Muscle of back (tissue), 11 donors: Measurements from ENCODE around the gene PRMT1. TPM values are rescaled to one million over a fixed set of nuclear protein-coding genes. Genes with fewer than 3 reads are reported as not detected.

ENCODE experiments used
- DNase-seq, 3 donors: peaks; one replicate each; pipeline versions ENCODE4 v3.0.0 to v3.0.0-alpha.2; 2013
- polyA plus RNA-seq, 10 donors: library from polyadenylated mRNA; unstranded; fragments of 120-200 nt; gene quantifications; one replicate each; pipeline ENCODE4 v1.2.1, GENCODE V29; 2013; ENCODE audit not compliant: insufficient read length in 10 of 10

The PRMT1 gene
- polyA plus RNA-seq, 10 donors = 169 to 194 (median 184) TPM

DNA sequence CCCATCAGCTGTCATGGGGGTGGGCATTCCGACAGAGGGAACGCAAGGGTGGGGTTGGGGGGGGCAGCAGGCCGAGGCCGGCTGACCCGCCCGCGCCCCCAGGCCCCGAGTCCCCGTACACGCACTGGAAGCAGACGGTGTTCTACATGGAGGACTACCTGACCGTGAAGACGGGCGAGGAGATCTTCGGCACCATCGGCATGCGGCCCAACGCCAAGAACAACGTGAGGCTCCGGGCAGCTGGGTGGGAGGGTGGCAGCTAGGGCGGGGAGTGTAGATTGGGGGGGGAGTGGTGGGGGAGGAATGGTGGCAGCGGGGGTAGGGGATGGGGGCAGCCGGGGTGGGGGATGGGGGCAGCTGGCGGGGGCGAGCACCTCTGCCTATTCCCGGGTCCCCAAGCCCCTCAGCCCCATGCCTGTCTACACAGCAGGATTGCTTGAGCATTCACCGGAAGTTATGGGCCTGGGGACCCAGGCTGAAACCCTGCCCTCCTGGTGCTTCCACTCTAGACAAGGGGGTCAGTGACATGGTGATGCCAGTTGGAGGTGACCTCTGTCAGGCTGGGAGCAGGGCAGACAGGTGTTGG, 9.5 kb downstream of the PRMT1 start:
- no peak for DNase-seq

- no peak for DNase-seq
Observed at GRCh38 chr19:49687150-49687549, 10.1 kb downstream of the PRMT1 start.

DNA sequence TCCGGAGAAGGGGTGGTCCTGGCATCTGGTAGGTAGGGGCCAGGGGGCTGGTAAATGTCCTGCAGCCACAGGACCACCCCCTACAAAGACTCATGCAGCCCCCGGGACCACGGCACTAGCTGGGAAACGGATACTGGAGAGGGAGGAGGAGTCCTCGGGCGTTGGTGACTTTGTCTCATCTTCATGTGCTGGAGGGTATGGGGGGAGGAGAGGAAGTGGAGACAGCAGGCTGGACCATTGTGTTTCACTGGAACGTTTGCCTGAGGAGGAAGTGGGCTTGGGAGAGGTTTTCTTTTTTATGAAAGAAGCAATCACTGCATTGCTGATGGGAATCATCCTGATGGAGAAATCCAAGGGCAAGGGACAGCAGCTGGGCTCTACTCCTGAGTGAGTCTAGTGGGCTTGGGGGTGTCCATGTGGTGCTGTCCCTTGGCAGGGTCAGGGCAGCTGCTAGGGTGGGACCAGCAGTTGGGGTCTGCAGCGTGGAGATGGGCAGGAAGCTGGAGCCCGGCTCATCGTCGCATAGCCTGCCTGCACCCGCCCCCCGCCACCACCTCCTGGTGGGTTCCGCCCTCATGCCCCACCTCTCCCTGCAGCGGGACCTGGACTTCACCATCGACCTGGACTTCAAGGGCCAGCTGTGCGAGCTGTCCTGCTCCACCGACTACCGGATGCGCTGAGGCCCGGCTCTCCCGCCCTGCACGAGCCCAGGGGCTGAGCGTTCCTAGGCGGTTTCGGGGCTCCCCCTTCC, 10.7 kb downstream of the PRMT1 start:
- DNase-seq = peak in 1 of 3 donors; percentile 45

DNA sequence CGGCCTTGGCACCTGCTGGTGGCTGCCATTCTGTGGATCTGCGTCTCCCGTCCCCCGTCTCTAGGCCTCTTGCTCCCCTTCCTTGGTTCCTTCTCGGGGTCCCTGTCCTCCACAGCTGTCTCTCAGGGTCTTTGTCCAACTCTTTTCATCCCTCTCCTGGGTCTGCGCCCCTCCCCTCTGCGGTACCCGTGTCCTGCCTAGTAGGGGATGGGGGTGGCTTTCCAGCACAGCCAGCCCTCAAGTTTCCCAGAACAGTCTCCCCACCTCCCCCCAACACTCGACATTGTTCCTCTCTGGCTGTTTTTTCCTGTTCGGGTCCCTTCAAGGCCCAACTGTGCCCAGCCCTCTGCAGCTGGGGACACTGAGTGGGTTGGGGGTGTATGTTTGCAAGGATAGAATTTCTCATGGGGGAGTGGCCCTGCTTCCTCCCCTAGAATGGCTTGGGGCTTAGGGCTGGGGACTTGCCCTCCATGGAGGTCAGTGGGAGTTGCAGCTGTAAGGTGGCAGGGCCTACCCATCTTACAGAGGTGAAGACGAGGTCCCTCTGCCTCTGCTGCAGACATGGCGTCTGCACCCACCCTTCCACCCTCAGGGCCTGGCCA, 11.6 kb downstream of the PRMT1 start:
- no peak for DNase-seq

DNA sequence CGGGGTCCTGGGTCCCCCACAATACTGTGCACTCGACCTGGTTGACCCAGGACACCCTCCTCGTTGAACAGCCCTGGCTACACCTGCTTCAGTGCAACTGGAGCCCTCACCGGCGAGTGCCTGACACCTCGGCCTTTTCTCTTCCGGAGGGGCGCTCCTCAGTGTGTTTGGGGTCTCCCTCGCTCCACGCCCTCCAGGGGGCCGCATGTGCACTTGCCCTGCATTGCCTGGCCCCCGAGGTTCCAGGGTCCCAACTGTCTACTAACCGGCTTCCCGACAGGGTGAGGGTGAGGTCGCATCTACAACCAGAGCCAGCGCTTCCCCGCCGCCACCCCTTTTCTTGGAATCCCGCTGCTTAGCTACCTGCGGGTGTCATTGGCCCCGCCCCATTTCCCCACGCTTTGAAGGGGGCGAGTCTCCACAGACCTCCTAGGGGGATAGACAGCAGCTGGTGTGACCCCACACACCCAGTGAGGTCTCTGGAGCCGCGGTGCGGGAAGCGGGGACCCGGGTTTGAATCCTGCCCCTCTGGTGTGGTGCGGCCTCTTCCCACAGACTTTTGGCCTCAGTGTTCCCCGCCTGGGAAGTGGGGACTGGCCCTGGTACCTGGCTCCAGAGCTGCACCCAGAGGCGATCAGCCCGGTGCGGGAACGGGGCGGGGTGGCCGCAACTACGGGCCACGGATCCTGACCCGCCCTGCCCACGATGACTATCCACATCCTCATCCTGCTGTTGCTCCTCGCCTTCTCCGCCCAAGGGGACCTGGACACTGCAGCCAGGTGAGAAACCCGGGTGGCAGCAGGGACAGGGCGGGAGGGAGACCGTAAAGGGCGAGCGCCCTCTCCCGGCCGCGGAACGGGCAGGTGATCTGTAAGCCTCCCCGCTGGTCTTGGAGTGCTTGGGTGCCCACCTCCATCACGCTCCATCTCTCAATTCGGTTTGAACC, 12.3 kb downstream of the PRMT1 start, which contains the start of gene ADM5:
Gene ADM5 (plus strand): TSS at position 462 of the 946 bp plus-strand sequence. CDS start 244 bp downstream, at position 706.
- peak in 1 of 3 donors; percentile 53 for DNase-seq

GRCh38 chr19:49690079-49690655, 13.1 kb downstream of the PRMT1 start:
- no peak for DNase-seq

- DNase-seq = peak; percentile 71 to 91 (median 74)
Observed at GRCh38 chr19:49690656-49691242, 13.7 kb downstream of the PRMT1 start, which contains the start of gene CPT1C. Gene CPT1C (plus strand): TSS chr19:49691116. CDS start chr19:49692253, 1,137 bp downstream.

GRCh38 chr19:49691243-49692146, 14.4 kb downstream of the PRMT1 start:
- peak; percentile 68 to 89 (median 79) for DNase-seq

DNA sequence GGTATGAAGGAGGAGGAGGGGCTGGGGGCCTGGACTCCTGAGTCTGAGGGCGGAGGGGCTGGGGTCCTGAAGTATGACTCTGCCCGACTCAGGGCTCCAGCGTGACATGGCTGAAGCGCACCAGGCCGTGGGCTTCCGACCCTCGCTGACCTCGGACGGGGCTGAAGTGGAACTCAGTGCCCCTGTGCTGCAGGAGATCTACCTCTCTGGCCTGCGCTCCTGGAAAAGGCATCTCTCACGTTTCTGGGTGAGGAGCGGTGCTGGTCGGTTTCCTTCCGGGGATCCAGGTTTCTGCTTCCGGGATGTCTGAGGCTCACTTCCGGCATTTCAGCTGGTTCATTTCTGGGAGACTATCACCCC, 15.1 kb downstream of the PRMT1 start:
- no peak for DNase-seq

GRCh38 chr19:49696115-49696514, 19.0 kb downstream of the PRMT1 start:
- DNase-seq = no peak

DNA sequence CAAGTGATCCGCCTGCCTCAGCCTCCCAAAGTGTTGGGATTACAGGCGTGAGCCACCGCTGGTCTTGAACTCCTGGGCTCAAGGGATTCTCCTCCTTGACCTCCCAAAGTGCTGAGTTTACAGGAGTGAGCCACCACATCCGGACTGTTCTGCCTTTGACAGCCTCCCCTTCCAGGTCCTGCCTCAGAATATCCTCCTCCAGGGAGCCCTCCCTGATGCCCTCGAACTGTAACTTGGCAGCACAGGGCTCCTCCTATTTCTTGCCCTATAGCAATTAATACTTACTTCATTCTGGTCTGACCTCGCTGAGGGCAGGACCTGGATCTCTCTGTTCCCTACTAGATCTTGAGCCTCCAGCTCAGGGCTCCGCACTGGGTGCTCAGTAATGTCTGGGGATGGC, 19.8 kb downstream of the PRMT1 start:
- DNase-seq = no peak

DNA sequence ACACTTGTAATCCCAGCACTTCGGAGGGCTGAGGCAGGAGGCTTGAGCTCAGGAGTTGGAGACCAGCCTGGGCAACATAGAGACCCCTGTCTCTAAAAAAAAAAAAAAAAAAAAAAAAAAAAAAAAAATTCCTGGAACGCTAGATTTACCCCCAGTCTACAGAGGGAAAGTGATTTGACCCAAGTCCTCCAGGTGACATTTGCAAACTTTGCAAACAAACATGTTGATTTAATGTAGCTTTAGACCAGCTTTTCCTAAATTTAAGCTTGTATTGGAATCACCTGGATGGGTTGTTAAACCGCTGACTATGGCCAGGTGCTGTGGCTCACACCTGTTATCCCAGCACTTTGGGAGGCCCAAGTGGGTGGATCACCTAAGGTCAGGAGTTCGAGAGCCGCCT, 22.3 kb downstream of the PRMT1 start:
- no peak for DNase-seq

DNA sequence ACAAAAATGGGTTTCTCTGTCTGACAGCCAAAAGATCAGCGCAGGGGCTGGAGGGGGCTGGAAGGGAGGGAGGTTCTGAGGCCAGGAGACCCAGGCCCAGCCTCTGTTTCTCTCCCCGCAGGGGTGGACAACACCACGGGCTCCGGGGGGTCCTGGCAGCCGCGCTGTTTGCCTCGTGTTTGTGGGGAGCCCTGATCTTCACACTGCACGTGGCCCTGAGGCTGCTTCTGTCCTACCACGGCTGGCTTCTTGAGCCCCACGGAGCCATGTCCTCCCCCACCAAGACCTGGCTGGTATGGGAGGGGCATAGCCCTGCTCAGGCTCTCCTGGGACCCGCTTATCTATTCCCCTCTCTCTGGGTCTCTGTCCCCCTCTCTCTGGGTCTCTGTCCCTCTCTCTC, 23.5 kb downstream of the PRMT1 start:
- DNase-seq = no peak

GRCh38 chr19:49701271-49701786, 24.3 kb downstream of the PRMT1 start:
- no peak for DNase-seq

- no peak for DNase-seq
Observed at GRCh38 chr19:49704888-49705642, 28.0 kb downstream of the PRMT1 start.

DNA sequence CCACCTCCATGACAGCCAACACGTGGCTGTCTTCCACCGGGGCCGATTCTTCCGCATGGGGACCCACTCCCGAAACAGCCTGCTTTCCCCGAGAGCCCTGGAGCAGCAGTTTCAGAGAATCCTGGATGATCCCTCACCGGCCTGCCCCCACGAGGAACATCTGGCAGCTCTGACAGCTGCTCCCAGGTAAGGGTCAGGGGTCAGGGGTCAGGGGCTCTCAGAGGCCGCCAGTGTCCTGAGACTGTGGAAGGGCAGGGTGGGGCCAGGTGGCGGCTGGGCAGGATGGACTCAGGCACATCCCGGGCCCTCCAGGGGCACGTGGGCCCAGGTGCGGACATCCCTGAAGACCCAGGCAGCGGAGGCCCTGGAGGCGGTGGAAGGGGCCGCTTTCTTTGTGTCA, 28.8 kb downstream of the PRMT1 start:
- no peak for DNase-seq

DNA sequence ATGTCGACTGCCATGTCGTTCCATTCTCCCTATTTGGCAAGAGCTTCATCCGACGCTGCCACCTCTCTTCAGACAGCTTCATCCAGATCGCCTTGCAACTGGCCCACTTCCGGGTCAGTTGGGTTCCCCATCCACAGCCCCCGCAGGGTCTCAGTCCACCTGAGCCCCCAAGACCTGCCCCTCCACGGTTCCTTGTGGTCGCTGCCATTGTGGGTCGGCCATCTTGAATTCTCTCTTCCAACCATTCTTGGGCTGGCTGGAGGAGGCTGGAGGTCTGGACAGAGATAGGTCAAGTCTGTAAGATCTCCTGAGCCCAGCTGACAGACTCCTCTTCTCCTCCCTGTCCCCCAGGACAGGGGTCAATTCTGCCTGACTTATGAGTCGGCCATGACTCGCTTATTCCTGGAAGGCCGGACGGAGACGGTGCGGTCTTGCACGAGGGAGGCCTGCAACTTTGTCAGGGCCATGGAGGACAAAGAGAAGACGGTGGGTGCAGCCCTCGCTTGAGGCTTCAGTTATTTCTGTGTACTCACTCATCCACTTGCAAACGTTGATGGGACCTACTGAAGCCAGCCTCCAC, 33.4 kb downstream of the PRMT1 start:
- DNase-seq = no peak

DNA sequence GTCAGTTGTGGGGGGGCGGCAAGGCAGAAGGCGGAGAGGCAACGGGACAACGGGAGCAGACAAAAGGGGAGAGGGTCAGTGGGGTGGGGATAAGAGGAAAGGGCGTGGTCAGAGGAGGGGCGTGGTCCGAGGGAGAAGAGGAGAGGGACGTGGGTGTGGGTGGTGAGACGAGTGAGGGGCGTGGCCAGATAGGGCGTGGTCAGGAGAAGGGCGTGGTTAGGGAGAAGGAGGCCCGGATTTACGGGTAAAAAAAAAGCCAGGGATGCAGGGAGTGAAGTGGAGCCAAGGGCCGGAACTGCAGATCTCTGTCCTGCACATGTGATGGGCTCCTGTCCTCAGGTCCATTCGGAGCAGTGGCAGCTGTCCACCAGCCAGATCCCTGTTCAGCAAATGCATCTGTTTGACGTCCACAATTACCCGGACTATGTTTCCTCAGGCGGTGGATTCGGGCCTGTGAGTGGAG, 35.4 kb downstream of the PRMT1 start:
- peak in 1 of 3 donors; percentile 28 for DNase-seq
